GM18858 (cell line): Measurements from ENCODE around the gene ACADVL.

Experiments used
- ATAC-seq: cut with Tn5 transposase; IDR thresholded peaks from one replicate; pipeline ENCODE4 v1.9.1; 2021; ENCODE audit not compliant: unreplicated experiment

ACADVL gene

DNA sequence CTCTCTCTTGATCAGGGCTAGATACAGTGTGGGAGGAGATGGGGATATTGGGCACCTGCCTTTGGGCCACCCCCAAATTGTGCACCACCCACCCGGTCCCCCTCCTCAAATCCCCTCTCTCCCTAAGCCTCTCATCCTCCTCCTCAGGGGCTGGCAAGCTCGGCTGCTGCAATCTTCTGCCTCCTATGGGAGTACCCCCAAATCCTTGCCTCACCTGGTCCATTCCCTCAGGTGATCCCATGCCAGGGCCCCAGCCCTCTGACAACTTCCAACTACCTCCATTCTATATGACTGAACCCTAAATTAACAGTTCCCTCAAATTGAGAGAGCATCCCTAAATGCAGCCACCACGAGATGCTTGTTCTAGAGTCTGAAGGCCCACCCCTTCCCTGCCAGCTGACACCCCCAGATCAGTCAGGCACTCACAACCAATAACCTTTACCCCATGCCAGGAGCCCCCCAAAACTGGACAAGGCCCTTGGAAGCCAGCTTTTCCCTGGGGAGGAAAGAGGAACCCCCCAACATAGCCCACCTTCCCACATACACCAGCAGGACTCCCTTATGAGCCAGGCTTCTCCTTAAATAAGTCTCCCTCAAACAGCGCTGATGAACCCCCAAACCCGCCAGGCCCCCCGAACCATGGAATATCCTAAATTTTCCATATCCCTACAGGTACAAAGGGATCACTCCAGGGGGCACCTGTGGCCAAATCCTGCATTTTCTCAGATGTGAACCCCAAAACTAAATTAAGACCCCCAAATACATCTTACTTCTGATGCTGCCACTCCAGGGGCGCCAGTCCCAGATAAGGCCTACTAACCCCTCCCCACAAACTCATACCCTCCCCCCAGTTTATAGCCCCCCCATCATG, 3.3 kb upstream of the ACADVL start:
- ATAC-seq = no peak

GRCh38 chr17:7217113-7217987, 2.4 kb upstream of the ACADVL start:
- no peak for ATAC-seq

- no peak for ATAC-seq
Observed at GRCh38 chr17:7218166-7218565, 1.6 kb upstream of the ACADVL start.

DNA sequence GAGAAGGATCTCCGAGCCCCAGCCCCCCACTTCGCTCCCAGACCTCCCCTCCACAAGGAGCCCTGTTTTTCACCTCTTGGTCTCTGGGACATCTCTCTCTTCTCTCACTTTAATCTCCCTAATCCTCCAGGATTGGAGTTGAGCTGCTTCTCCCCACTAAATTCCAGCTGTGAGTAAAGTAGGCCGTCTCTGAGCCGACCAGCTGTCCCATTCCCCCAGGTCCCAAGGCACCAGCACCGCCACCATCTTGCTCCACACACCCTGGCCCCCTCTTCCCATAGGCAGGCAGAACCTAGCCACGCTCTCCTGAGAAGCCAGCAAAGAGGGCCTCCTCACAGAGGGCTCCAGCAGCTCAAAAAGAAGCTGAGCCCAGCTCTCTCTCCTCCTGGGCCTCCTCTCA, 980 bp upstream of the ACADVL start:
- no peak for ATAC-seq

- no peak for ATAC-seq
Observed at GRCh38 chr17:7219229-7219811, 418 bp upstream of the ACADVL start.

GRCh38 chr17:7220593-7221277, 997 bp downstream of the ACADVL start:
- ATAC-seq = no peak

DNA sequence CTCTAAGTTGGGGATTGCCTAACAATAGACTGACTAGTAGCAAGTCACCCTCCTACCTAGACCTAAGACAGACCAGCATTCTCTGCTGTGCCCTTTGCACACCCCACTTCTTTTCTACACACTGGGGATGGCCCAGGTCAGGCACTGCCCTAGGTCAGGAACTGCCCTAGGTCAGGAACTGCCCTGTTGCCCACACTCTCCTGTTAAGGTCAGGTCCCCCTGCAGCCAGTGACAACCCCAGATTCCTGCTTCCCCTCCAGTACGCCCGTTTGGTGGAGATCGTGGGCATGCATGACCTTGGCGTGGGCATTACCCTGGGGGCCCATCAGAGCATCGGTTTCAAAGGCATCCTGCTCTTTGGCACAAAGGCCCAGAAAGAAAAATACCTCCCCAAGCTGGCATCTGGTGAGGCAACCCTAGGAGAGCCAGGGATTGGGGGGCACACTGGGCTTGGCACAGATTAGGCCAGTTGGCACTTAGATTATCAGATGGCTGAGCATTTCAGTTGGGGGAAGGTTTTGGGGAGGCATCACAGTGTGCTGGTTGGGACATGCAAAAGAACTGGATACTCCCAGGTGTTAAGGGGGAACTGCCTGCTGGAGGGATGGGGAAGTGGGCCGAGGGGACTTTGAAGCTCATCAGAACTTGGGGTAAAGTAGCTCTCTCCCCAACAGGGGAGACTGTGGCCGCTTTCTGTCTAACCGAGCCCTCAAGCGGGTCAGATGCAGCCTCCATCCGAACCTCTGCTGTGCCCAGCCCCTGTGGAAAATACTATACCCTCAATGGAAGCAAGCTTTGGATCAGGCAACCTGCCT, 1.7 kb downstream of the ACADVL start:
- ATAC-seq = no peak

GRCh38 chr17:7222093-7222971, 2.6 kb downstream of the ACADVL start:
- no peak for ATAC-seq

DNA sequence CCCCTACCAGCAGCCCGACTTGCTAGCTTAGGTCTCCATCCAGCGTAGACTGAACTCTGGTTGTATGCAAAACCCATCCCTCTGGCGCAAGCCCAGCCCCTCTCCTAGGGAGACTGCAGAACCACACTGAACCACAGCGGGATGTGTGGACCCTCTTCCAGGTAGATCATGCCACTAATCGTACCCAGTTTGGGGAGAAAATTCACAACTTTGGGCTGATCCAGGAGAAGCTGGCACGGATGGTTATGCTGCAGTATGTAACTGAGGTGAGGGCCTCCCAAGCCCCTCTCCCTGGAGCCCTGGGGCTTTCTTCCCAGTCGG, 3.2 kb downstream of the ACADVL start:
- no peak for ATAC-seq

- no peak for ATAC-seq
Observed at GRCh38 chr17:7223375-7223774, 3.6 kb downstream of the ACADVL start.

GRCh38 chr17:7224110-7224509, 4.4 kb downstream of the ACADVL start:
- no peak for ATAC-seq

DNA sequence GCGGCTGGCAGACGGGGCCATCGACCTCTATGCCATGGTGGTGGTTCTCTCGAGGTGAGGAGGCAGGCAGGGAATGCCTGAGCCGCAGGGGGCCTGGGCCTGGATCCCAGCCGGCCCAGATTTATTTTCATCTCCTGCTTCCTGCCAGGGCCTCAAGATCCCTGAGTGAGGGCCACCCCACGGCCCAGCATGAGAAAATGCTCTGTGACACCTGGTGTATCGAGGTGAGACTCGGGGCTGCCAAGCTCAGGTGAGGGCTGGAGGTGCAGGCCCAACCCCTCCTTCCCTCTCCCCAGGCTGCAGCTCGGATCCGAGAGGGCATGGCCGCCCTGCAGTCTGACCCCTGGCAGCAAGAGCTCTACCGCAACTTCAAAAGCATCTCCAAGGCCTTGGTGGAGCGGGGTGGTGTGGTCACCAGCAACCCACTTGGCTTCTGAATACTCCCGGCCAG, 4.9 kb downstream of the ACADVL start:
- ATAC-seq = no peak

DNA sequence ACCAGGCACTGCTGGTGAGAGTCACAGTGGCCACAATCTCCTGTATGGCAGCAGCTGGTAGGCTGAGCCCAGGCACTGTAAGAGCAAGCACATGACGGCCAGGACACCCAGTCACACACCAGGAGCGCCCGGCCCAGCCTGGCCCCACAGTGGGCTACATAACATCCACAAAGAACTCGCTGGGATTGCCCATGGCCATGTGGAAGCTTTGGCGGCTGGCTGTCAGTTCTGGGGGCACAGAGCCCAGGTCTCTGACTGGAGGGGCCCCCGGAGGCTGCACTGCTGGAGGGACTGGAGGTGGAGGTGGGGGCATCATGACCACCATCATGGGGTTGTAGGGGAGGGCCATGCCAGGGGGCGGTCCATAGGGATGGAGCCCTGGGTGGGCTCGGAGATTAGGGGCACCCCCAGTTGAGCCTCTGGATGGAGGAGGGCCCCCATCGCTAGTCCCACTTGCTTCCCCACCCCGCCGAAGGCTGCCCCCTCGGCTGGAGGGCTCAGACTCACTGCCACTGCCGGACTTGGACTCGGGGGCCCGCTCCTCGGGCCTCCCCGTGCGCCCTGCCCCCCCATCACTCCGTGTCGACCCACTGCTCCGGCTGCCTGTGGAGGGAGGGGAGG, 6.1 kb downstream of the ACADVL start:
- no peak for ATAC-seq

- ATAC-seq = no peak
Observed at GRCh38 chr17:7226721-7227710, 7.3 kb downstream of the ACADVL start.

DNA sequence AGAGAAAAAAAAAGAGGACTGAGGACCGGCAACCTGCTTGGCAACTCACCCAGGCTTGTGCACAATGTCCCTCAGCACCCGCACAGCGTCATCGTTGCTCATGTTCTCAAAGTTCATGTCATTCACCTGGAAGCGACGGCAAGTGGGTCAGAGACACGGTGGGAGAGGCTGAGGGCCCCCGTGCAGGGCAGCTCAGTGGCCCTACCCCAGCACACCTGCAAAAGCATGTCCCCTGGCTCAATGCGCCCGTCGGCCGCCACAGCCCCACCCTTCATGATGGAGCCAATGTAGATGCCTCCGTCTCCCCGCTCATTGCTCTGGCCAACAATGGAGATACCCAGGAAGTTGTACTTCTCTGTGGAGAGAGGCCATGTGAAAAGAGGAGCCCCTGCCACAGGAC, 9.2 kb downstream of the ACADVL start:
- no peak for ATAC-seq

GRCh38 chr17:7229504-7229903, 9.8 kb downstream of the ACADVL start:
- no peak for ATAC-seq

- no peak for ATAC-seq
Observed at GRCh38 chr17:7232114-7232513, 12.4 kb downstream of the ACADVL start.

DNA sequence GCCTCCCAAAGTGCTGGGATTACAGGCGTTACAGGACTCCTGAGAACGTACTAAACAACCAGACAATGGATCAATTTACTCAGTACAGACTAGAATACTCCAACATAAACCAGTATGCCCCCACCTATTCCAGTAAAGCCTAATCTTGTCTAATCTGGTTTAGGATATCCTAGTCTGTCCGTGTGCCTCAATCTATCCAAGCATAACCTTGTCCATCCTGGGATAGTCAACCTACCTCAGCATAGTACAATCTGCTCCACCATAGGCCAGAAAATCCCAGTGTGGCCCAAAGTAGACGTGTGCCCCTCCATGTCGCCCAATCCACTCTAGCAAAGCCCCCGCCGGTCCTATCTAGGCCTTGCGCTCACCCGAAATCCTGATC, 14.0 kb downstream of the ACADVL start:
- no peak for ATAC-seq
